ENCODE results near the gene TREX2. TPM values are rescaled to one million over a fixed set of nuclear protein-coding genes. Genes with fewer than 3 reads are reported as not detected.

Gene TREX2
- total RNA-seq, 2 experiments from 2014 or later: 3.7 to 6.7 TPM

DNA sequence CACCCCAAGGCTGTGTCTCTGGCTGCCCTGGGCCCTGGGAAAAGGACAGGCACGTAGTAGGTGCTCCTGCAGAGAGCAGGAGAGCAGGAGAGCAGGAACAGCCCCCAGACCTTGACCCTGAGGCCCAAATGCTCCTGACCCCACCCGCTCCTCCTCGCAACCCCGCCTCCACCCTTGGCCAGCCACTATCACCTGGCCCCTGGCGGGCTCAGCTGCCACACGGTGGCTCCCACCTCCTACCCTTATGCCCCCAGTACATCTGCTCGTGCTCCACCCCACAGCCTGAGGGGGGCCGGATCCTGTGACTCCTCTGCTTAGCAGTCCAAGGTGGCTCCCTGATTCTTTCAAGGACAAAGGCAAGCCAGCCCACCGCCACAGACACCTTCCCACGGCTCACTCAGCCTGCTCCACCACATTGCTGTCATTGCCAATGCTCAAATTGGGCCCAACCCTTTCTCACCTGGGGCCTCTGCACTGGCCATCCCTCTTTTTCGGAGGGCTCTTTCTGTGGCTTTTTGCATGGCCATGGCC, 30.0 kb upstream of the TREX2 start:
- CTCF ChIA-PET (ENCODE audit: unreplicated experiment): interaction anchor here (1.0 kb wide), 1 partner anchor 15 kb away, joined by 3 read pairs; no protein-coding TSS in a partner anchor
- no peaks in the 10 kb centered on the region for H3K36me3 ChIP-seq (ENCODE audit: insufficient read depth, low read length)
- POLR2A ChIA-PET: no interaction called here

DNA sequence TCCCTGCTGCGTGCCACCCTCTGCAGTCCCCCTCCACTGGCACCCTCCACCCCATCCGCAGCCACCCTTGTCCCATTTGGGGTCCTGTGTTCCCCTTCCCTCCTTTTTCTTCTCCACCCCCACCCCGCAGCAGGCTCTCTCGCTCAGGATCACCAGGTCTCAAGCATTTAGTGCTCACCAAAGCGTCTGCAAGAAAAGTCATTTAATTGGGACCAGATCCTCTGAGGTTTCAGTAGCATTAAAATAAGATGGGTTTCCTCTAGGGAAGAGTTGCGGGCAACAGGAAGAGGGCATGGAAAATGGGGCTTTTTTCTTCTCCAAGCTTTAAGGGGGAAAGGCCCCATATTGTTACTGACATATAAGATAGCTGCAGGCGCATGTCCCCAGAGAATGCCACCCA, 29.4 kb upstream of the TREX2 start:
- TF ChIP-seq, protein P1, sequence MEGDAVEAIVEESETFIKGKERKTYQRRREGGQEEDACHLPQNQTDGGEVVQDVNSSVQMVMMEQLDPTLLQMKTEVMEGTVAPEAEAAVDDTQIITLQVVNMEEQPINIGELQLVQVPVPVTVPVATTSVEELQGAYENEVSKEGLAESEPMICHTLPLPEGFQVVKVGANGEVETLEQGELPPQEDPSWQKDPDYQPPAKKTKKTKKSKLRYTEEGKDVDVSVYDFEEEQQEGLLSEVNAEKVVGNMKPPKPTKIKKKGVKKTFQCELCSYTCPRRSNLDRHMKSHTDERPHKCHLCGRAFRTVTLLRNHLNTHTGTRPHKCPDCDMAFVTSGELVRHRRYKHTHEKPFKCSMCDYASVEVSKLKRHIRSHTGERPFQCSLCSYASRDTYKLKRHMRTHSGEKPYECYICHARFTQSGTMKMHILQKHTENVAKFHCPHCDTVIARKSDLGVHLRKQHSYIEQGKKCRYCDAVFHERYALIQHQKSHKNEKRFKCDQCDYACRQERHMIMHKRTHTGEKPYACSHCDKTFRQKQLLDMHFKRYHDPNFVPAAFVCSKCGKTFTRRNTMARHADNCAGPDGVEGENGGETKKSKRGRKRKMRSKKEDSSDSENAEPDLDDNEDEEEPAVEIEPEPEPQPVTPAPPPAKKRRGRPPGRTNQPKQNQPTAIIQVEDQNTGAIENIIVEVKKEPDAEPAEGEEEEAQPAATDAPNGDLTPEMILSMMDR (conservative IDR thresholded peaks at IDR 0.05; ENCODE audit: low read length): no peak
- no peak for TF ChIP-seq EZH2phosphoT487 (IDR thresholded peaks at IDR 0.05; ENCODE audit: borderline replicate concordance, low read depth, low read length)
- Histone ChIP-seq H3K4me2 (ENCODE audit: low read length) (no peak overlapping the region), H3K4me1 (ENCODE audit: insufficient read depth, low read length, poor library complexity, severe bottlenecking) (no peaks in the 10 kb centered on the region), H3K9me3 (ENCODE audit: low read length) (no peaks in the 10 kb centered on the region), H4K20me1 (ENCODE audit: insufficient read depth, low read length) (no peaks in the 10 kb centered on the region), H3K4me3 (ENCODE audit: low read depth, low read length, poor library complexity, severe bottlenecking) (no peak overlapping the region), H2AFZ (ENCODE audit: low read length) (no peak overlapping the region), H3K27ac (ENCODE audit: low read depth, low read length, poor library complexity, severe bottlenecking) (no peak overlapping the region), H3K9me2 (ENCODE audit: insufficient read depth, low read length) (no peaks in the 10 kb centered on the region), H3K79me2 (ENCODE audit: insufficient read depth, low read depth, low read length) (no peaks in the 10 kb centered on the region), H3K36me3 (ENCODE audit: insufficient read depth, low read length) (no peaks in the 10 kb centered on the region)
- ChIA-PET POLR2A (no interaction called here), CTCF (ENCODE audit: unreplicated experiment) (interaction anchor here (1.0 kb wide), 1 partner anchor 14 kb away, joined by 3 read pairs; no protein-coding TSS in a partner anchor)
- BruUV-seq (replicated peaks): no TSS peak
- no peak for DNase-seq (ENCODE audit: low spot score)
- intact Hi-C loops (cut with micrococcal nuclease; ENCODE audit: unreplicated experiment): no loop called here

More for the DNA sequence above, 30.0 kb upstream of the TREX2 start:
- no peaks in the 10 kb centered on the region for H3K4me1 ChIP-seq (ENCODE audit: insufficient read depth, low read length, poor library complexity, severe bottlenecking)
- DNase-seq (ENCODE audit: low spot score): no peak
- H2AFZ ChIP-seq (ENCODE audit: low read length): no peak overlapping the region
- no peak for TF ChIP-seq EZH2phosphoT487 (IDR thresholded peaks at IDR 0.05; ENCODE audit: borderline replicate concordance, low read depth, low read length)
- TF ChIP-seq, protein P1 (conservative IDR thresholded peaks at IDR 0.05; ENCODE audit: low read length): no peak
- H3K27ac ChIP-seq (ENCODE audit: low read depth, low read length, poor library complexity, severe bottlenecking): no peak overlapping the region
- H4K20me1 ChIP-seq (ENCODE audit: insufficient read depth, low read length): no peaks in the 10 kb centered on the region
- no peak overlapping the region for H3K4me2 ChIP-seq (ENCODE audit: low read length)
- intact Hi-C loops (cut with micrococcal nuclease; ENCODE audit: unreplicated experiment): no loop called here
- H3K9me3 ChIP-seq (ENCODE audit: low read length): no peaks in the 10 kb centered on the region
- no peaks in the 10 kb centered on the region for H3K9me2 ChIP-seq (ENCODE audit: insufficient read depth, low read length)
- no peak overlapping the region for H3K4me3 ChIP-seq (ENCODE audit: low read depth, low read length, poor library complexity, severe bottlenecking)
- H3K79me2 ChIP-seq (ENCODE audit: insufficient read depth, low read depth, low read length): no peaks in the 10 kb centered on the region
- no TSS peak for BruUV-seq (replicated peaks)

DNA sequence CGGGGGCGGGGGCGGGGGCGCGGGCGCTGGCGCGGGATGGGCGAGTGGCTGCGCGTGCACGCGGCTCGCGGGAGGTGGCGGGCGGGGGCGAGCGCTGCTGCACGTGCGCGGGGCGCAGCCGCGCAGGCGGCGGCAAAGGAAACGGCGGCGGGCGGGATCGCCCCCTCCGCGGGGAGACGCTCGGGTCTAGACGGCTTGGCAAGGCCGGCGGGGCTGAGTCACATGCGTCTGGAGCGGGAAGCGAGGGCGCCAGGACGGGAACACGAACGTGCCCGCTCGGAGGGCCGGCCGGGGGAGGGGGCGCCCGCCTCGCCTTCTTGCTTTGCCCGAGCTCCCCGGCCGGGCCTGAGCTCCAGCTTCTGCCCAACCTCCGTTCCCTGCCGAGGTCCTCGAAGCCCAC, 28.9 kb upstream of the TREX2 start:
- Histone ChIP-seq H3K27ac (ENCODE audit: low read depth, low read length, poor library complexity, severe bottlenecking) (no peak overlapping the region), H3K36me3 (ENCODE audit: insufficient read depth, low read length) (no peaks in the 10 kb centered on the region), H3K4me3 (ENCODE audit: low read depth, low read length, poor library complexity, severe bottlenecking) (no peak overlapping the region), H3K4me1 (ENCODE audit: insufficient read depth, low read length, poor library complexity, severe bottlenecking) (no peaks in the 10 kb centered on the region), H3K79me2 (ENCODE audit: insufficient read depth, low read depth, low read length) (peaks cover 5% of the 10 kb centered on the region; the same call in 1 of the 2 replicates), H3K9me2 (ENCODE audit: insufficient read depth, low read length) (no peaks in the 10 kb centered on the region), H3K4me2 (ENCODE audit: low read length) (no peak overlapping the region), H2AFZ (ENCODE audit: low read length) (no peak overlapping the region), H4K20me1 (ENCODE audit: insufficient read depth, low read length) (no peaks in the 10 kb centered on the region), H3K9me3 (ENCODE audit: low read length) (no peaks in the 10 kb centered on the region)
- TF ChIP-seq EZH2phosphoT487 (IDR thresholded peaks at IDR 0.05; ENCODE audit: borderline replicate concordance, low read depth, low read length): no peak
- TF ChIP-seq, protein P1 (conservative IDR thresholded peaks at IDR 0.05; ENCODE audit: low read length): no peak
- ChIA-PET CTCF (ENCODE audit: unreplicated experiment) (no interaction called here), POLR2A (no interaction called here)
- no TSS peak for BruUV-seq (replicated peaks)
- DNase-seq (ENCODE audit: low spot score): no peak
- intact Hi-C loops (cut with micrococcal nuclease; ENCODE audit: unreplicated experiment): loop anchor here (5.0 kb wide), 1 partner anchor 33 kb away; no protein-coding TSS in a partner anchor

All from OCI-LY7 (cell line).